ENCODE results near the gene CDC42EP3. TPM values are rescaled to one million over a fixed set of nuclear protein-coding genes. Genes with fewer than 3 reads are reported as not detected.

The CDC42EP3 gene
- total RNA-seq, 5 donors from 2014 or later (not counting 1 experiment from before 2014, with no cell fraction given) = 30.0 to 60.3 (median 37.6) TPM

DNA sequence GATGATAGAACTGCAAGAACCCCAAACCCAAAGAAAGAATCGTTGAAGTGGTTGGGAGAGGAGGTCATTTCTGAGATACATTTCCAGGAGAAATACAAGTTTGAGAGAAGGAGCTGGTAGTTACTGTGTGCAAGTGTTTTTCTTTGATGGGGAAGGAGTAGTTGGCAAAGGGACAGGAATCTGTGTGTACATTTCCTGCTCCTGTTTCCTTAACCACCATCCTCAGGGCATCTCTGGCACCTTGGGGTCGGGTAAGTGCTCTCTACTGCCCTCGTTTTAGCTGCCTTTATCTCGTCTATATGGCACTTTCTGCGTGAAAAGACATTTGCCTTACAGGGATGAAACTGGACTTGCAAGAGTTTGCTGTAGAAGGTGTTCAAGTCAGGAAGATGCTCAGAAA is 27.3 kb downstream of the CDC42EP3 start:
- Mint-ChIP-seq H3K36me3 (peaks cover 72% of the 10 kb centered on the region), H3K4me3 (peak overlapping the region in 1 of 3 donors; percentile 37), H3K27ac (peak overlapping the region; percentile 71 to 84), H3K27me3 (no peaks in the 10 kb centered on the region), H3K4me1 (peaks cover 66 to 90% (median 82%) of the 10 kb centered on the region in 3 donors), H3K9me3 (peaks cover 0 to 8% (median 0%) of the 10 kb centered on the region in 3 donors)
- H3K4me1 ChIP-seq (ENCODE audit: control insufficient read depth in 1 of 2, extremely low read depth in 1 of 2, insufficient read depth in 2 of 2, low read length in 2 of 2) = peaks cover 19 to 51% of the 10 kb centered on the region in 2 experiments
- no peak for DNase-seq
- H3K4me3 ChIP-seq (ENCODE audit: control insufficient read depth in 1 of 2, extremely low read depth in 1 of 2, low read length in 1 of 2) = no peak overlapping the region
- H3K9me3 ChIP-seq = no peaks in the 10 kb centered on the region
- H3K27ac ChIP-seq (ENCODE audit: low read length) = peak overlapping the region; percentile 59
- peaks cover 0 to 43% of the 10 kb centered on the region in 2 donors for H3K36me3 ChIP-seq (ENCODE audit: control insufficient read depth in 2 of 2, extremely low read depth in 1 of 2, insufficient read depth in 1 of 2, low read length in 1 of 2)
- WGBS (ENCODE audit: insufficient coverage) = 71% methylated on average over 1 of the region's 5 CpGs
- POLR2A ChIA-PET = interaction anchor here (0.6 to 0.9 kb wide), 6 partner anchors 41 to 1255 kb away, joined by 3 to 9 read pairs (median 4); no protein-coding TSS in a partner anchor
- CTCF ChIA-PET = interaction anchor here (0.6 to 0.8 kb wide), 5 partner anchors 10 to 219 kb away, joined by 3 to 5 read pairs (median 3); no protein-coding TSS in a partner anchor
- no peaks in the 10 kb centered on the region for H3K27me3 ChIP-seq (replicated peaks in 1 of 2; ENCODE audit: control insufficient read depth in 2 of 2, extremely low read depth in 1 of 2, insufficient read depth in 2 of 2, low read length in 1 of 2)
- no peak for ATAC-seq (replicated peaks in 1 of 4)

DNA sequence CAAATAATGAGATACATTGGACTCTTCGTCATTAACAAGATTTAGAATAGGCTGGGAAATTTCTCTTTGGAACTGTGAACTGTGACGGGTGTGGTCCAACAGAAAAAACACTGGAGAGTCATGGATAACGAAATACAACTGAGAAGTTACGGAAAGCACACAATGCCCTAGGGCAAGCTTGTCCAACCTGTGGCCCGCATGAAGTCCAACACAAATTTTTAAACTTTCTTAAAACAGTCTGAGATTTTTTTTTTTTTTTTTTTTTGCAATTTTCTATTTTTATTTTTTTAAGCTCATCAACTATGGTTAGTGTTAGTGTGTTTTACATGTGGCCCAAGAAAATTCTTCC is 27.7 kb downstream of the CDC42EP3 start:
- Mint-ChIP-seq H3K4me1 (peaks cover 62 to 90% (median 82%) of the 10 kb centered on the region in 3 donors), H3K9me3 (peaks cover 0 to 8% (median 0%) of the 10 kb centered on the region in 3 donors), H3K36me3 (peaks cover 75% of the 10 kb centered on the region), H3K27ac (peak overlapping the region; percentile 80 to 84), H3K27me3 (no peaks in the 10 kb centered on the region), H3K4me3 (peak overlapping the region in 2 of 3 donors; percentile 31 to 37)
- ATAC-seq (replicated peaks in 1 of 4) (no peak), DNase-seq (no peak)
- H3K27me3 ChIP-seq (replicated peaks in 1 of 2; ENCODE audit: control insufficient read depth in 2 of 2, extremely low read depth in 1 of 2, insufficient read depth in 2 of 2, low read length in 1 of 2) = no peaks in the 10 kb centered on the region
- H3K4me1 ChIP-seq (ENCODE audit: control insufficient read depth in 1 of 2, extremely low read depth in 1 of 2, insufficient read depth in 2 of 2, low read length in 2 of 2) = peaks cover 19 to 46% of the 10 kb centered on the region in 2 experiments
- H3K36me3 ChIP-seq (ENCODE audit: control insufficient read depth in 2 of 2, extremely low read depth in 1 of 2, insufficient read depth in 1 of 2, low read length in 1 of 2) = peaks cover 0 to 43% of the 10 kb centered on the region in 2 donors
- ChIA-PET CTCF (interaction anchor here (0.6 to 0.8 kb wide), 5 partner anchors 9 to 218 kb away, joined by 3 to 5 read pairs (median 3); no protein-coding TSS in a partner anchor), POLR2A (interaction anchor here (0.6 to 0.9 kb wide), 6 partner anchors 41 to 1256 kb away, joined by 3 to 9 read pairs (median 4); no protein-coding TSS in a partner anchor)
- H3K27ac ChIP-seq (ENCODE audit: low read length) = peak overlapping the region; percentile 60
- no peak overlapping the region for H3K4me3 ChIP-seq (ENCODE audit: control insufficient read depth in 1 of 2, extremely low read depth in 1 of 2, low read length in 1 of 2)
- 100% methylated on average over 2 of the region's 5 CpGs for WGBS (ENCODE audit: insufficient coverage)
- no peaks in the 10 kb centered on the region for H3K9me3 ChIP-seq

DNA sequence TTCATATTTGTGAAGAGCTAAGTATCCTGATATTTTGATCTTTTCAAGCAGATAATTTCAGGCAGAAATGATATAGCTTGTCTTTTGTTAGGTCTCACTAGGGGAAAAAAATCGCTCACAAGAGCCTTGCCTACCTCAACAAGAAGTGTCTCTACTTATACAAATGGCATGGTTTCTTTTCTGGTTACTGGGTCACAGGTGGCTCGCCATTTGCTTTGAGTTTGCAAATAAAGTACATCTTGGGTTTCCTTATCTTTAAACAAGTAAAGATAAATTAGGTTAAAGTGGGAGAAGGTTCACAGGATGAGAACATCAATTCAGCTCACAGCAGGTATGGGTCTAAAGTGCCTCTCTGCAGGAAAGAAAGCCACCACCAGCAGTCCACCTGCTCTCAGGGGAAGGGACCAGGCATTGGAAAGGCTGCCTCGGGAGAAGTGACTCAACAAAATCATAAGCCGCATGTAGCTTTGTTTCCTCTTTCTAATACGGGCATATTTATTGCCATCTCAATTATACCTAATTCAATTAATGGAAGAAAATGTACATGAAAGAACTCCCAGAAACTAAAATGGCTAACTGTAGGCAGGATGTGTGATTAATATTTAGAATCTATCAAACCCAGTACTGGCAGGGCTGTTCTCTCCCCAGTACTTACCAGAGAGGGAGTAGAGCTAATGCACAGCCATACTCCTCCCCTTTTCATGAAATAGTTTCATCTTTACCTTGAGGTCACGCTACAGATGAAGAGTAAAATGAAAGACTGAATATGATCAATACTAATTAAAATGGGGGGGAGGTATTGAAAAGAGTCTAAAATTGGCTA is 28.3 kb downstream of the CDC42EP3 start:
- H3K27ac ChIP-seq (ENCODE audit: low read length) = peak overlapping the region; percentile 60
- WGBS (ENCODE audit: insufficient coverage) = no CpG with 5 or more reads among the region's 6 CpGs
- ATAC-seq (replicated peaks in 1 of 4) = no peak
- H3K9me3 ChIP-seq = no peaks in the 10 kb centered on the region
- H3K4me3 ChIP-seq (ENCODE audit: control insufficient read depth in 1 of 2, extremely low read depth in 1 of 2, low read length in 1 of 2) = no peak overlapping the region
- DNase-seq = no peak
- H3K36me3 Mint-ChIP-seq = peaks cover 70% of the 10 kb centered on the region
- no peaks in the 10 kb centered on the region for H3K27me3 Mint-ChIP-seq
- H3K27me3 ChIP-seq (replicated peaks in 1 of 2; ENCODE audit: control insufficient read depth in 2 of 2, extremely low read depth in 1 of 2, insufficient read depth in 2 of 2, low read length in 1 of 2) = no peaks in the 10 kb centered on the region
- H3K36me3 ChIP-seq (ENCODE audit: control insufficient read depth in 2 of 2, extremely low read depth in 1 of 2, insufficient read depth in 1 of 2, low read length in 1 of 2) = peaks cover 0 to 45% of the 10 kb centered on the region in 2 donors
- H3K4me1 ChIP-seq (ENCODE audit: control insufficient read depth in 1 of 2, extremely low read depth in 1 of 2, insufficient read depth in 2 of 2, low read length in 2 of 2) = peaks cover 15 to 42% of the 10 kb centered on the region in 2 experiments
- POLR2A ChIA-PET = interaction anchor here (0.5 to 0.9 kb wide), 2 partner anchors 614 to 1256 kb away, joined by 3 to 5 read pairs; no protein-coding TSS in a partner anchor
- CTCF ChIA-PET = no interaction called here
- peaks cover 56 to 89% (median 81%) of the 10 kb centered on the region in 3 donors for H3K4me1 Mint-ChIP-seq
- H3K27ac Mint-ChIP-seq = peak overlapping the region; percentile 80 to 84
- peak overlapping the region in 2 of 3 donors; percentile 31 to 37 for H3K4me3 Mint-ChIP-seq
- H3K9me3 Mint-ChIP-seq = peaks cover 0 to 5% (median 0%) of the 10 kb centered on the region in 3 donors

DNA sequence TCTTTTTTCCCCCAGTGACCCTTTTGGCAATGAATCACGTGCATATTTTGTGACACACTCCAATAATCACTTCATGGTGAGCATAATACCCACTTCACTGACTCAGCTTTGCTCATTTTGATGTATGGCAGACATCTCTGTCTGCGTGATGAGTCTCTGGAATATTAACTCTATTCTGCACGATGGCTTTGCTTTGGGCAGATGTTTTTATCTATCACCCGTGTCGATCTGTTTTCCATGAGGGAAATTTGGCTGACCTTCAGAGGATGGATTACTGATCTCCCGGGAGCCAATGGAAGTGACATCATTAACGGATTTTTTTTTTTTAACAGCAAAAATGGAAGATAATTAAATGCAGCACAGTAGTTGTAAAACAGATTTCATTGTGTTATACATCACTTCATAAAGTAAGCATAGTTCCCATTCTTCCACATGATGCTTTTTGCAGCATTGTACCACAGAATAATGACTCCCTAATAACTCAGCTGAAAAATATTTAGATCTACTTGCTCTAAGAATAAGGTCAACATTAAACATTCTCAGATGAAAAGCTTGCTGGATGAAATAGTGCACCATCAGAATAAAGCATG is 29.8 kb downstream of the CDC42EP3 start:
- Histone ChIP-seq H3K9me3 (no peaks in the 10 kb centered on the region), H3K36me3 (ENCODE audit: control insufficient read depth in 2 of 2, extremely low read depth in 1 of 2, insufficient read depth in 1 of 2, low read length in 1 of 2) (peaks cover 0 to 44% of the 10 kb centered on the region in 2 donors), H3K27ac (ENCODE audit: low read length) (no peak overlapping the region), H3K27me3 (replicated peaks in 1 of 2; ENCODE audit: control insufficient read depth in 2 of 2, extremely low read depth in 1 of 2, insufficient read depth in 2 of 2, low read length in 1 of 2) (no peaks in the 10 kb centered on the region), H3K4me1 (ENCODE audit: control insufficient read depth in 1 of 2, extremely low read depth in 1 of 2, insufficient read depth in 2 of 2, low read length in 2 of 2) (peaks cover 6 to 38% of the 10 kb centered on the region in 2 experiments), H3K4me3 (ENCODE audit: control insufficient read depth in 1 of 2, extremely low read depth in 1 of 2, low read length in 1 of 2) (no peak overlapping the region)
- Mint-ChIP-seq H3K27ac (peak overlapping the region; percentile 80 to 84), H3K4me3 (no peak overlapping the region), H3K27me3 (no peaks in the 10 kb centered on the region), H3K9me3 (no peaks in the 10 kb centered on the region), H3K36me3 (peaks cover 58% of the 10 kb centered on the region), H3K4me1 (peaks cover 47 to 89% (median 81%) of the 10 kb centered on the region in 3 donors)
- POLR2A ChIA-PET = no interaction called here
- ATAC-seq (replicated peaks in 1 of 4) = no peak
- 90% methylated on average over 4 of the region's 7 CpGs for WGBS (ENCODE audit: insufficient coverage)
- CTCF ChIA-PET = no interaction called here
- no peak for DNase-seq

DNA sequence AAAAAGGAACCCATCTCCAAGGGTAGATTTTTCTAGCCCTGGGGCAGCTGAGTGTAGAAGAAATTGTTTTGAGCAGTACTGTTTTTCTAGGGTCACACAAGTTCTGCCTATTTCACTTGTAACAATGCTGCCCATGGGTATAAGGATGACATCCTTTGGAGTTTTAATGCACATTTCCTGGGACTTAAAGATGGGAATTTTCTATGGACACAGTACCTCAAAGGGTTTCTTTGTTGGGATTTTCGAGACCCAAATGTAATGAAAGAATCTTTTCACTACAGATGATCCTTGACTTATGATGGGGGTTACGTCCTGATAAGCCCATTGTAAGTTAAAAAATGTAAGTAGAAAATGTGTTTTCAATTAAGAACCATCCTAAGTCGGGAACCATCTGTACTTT is 31.8 kb downstream of the CDC42EP3 start:
- Mint-ChIP-seq H3K4me3 (no peak overlapping the region), H3K9me3 (no peaks in the 10 kb centered on the region), H3K36me3 (peaks cover 42% of the 10 kb centered on the region), H3K27me3 (no peaks in the 10 kb centered on the region), H3K27ac (peak overlapping the region; percentile 57 to 64), H3K4me1 (peaks cover 52 to 91% (median 83%) of the 10 kb centered on the region in 3 donors)
- no peak overlapping the region for H3K27ac ChIP-seq (ENCODE audit: low read length)
- peaks cover 12 to 44% of the 10 kb centered on the region in 2 experiments for H3K4me1 ChIP-seq (ENCODE audit: control insufficient read depth in 1 of 2, extremely low read depth in 1 of 2, insufficient read depth in 2 of 2, low read length in 2 of 2)
- ATAC-seq (replicated peaks in 1 of 4) (no peak), DNase-seq (no peak)
- no peaks in the 10 kb centered on the region for H3K9me3 ChIP-seq
- WGBS (ENCODE audit: insufficient coverage) = no CpG with 5 or more reads among the region's 3 CpGs
- H3K36me3 ChIP-seq (ENCODE audit: control insufficient read depth in 2 of 2, extremely low read depth in 1 of 2, insufficient read depth in 1 of 2, low read length in 1 of 2) = peaks cover 0 to 25% of the 10 kb centered on the region in 2 donors
- H3K27me3 ChIP-seq (replicated peaks in 1 of 2; ENCODE audit: control insufficient read depth in 2 of 2, extremely low read depth in 1 of 2, insufficient read depth in 2 of 2, low read length in 1 of 2) = no peaks in the 10 kb centered on the region
- CTCF ChIA-PET = no interaction called here
- POLR2A ChIA-PET = no interaction called here
- no peak overlapping the region for H3K4me3 ChIP-seq (ENCODE audit: control insufficient read depth in 1 of 2, extremely low read depth in 1 of 2, low read length in 1 of 2)

DNA sequence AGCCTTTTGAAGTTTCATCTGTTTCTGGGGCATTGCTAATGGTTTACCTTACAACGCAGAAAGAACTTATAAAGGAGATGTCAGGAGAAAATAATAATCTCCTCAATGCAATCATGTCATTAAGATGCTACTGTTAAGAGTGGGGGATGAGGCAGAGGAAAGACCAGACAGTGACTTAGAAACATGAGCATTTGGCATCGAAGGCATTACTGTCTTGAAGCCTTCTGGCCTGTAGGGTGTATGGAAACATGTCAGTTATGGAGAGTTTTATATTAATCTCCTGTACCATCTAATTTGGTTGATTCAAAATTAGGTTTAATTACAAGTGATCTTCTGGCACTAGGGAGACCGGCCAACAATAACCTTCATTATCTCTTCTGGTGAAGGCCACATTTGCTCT is 32.5 kb downstream of the CDC42EP3 start:
- peak overlapping the region; percentile 64 to 67 for H3K27ac Mint-ChIP-seq
- ATAC-seq (replicated peaks in 1 of 4) = no peak
- no peak overlapping the region for H3K4me3 ChIP-seq (ENCODE audit: control insufficient read depth in 1 of 2, extremely low read depth in 1 of 2, low read length in 1 of 2)
- 100% methylated on average over 1 of the region's 3 CpGs for WGBS (ENCODE audit: insufficient coverage)
- no peak for DNase-seq
- H3K9me3 Mint-ChIP-seq = no peaks in the 10 kb centered on the region
- no peaks in the 10 kb centered on the region for H3K27me3 ChIP-seq (replicated peaks in 1 of 2; ENCODE audit: control insufficient read depth in 2 of 2, extremely low read depth in 1 of 2, insufficient read depth in 2 of 2, low read length in 1 of 2)
- H3K36me3 ChIP-seq (ENCODE audit: control insufficient read depth in 2 of 2, extremely low read depth in 1 of 2, insufficient read depth in 1 of 2, low read length in 1 of 2) = peaks cover 0 to 19% of the 10 kb centered on the region in 2 donors
- no peaks in the 10 kb centered on the region for H3K9me3 ChIP-seq
- H3K4me3 Mint-ChIP-seq = no peak overlapping the region
- ChIA-PET CTCF (no interaction called here), POLR2A (no interaction called here)
- no peaks in the 10 kb centered on the region for H3K27me3 Mint-ChIP-seq
- no peak overlapping the region for H3K27ac ChIP-seq (ENCODE audit: low read length)
- H3K36me3 Mint-ChIP-seq = peaks cover 39% of the 10 kb centered on the region
- peaks cover 55 to 91% (median 83%) of the 10 kb centered on the region in 3 donors for H3K4me1 Mint-ChIP-seq
- peaks cover 10 to 42% of the 10 kb centered on the region in 2 experiments for H3K4me1 ChIP-seq (ENCODE audit: control insufficient read depth in 1 of 2, extremely low read depth in 1 of 2, insufficient read depth in 2 of 2, low read length in 2 of 2)

All from T-cell (primary cell).